ENCODE measurements around the gene MRC1.

Gene MRC1

GRCh38 chr10:17808971-17809841, at the start of gene MRC1:
MRC1 (plus strand) TSS chr10:17809348; CDS start chr10:17809466, 118 bp downstream.
- DNase-seq (ENCODE audit: low spot score), result no peak

DNA sequence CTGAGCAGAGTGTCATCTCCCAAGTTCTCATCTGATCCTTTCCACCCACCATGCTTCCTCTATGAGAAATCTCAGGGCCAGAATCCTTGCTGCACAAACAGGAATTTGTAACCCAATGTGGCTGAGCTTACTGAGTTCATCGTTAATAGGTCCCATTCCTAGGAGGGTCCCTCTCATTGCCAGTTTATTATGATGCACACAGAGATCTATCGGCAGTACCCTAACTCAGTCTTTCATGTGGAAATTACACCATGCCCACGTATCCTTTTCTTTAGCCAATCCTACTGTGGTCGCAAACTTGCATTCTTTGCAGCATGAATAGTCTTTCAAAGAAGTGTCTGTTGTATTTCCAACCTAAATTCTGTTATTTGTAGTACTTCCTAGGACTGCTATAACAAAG, 45.0 kb upstream of the MRC1 start:
- no peak for DNase-seq (ENCODE audit: low spot score)

GRCh38 chr10:17765602-17766001, 43.5 kb upstream of the MRC1 start:
- no peak for DNase-seq (ENCODE audit: low spot score)

DNA sequence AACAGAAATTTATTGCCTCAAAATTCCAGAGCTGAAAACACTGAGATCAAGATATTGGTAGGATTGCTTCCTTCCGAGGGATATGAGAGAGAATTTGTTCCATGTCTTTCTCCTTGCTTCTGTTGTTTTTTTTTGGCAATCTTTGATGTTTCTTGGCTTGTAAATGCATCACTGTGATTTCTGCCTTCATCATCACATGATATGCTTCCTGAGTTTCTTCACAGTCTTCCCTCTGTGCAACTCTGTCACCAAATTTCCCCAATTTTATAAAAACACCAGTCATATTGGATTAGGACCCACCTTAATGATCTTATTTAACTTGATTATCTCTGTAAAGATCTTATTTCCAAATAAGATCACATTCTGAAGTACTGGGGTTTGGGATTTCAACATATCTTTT, 42.4 kb upstream of the MRC1 start:
- DNase-seq (ENCODE audit: low spot score), result no peak

- DNase-seq (ENCODE audit: low spot score), result no peak
Measured at GRCh38 chr10:17768496-17768895, 40.7 kb upstream of the MRC1 start.

DNA sequence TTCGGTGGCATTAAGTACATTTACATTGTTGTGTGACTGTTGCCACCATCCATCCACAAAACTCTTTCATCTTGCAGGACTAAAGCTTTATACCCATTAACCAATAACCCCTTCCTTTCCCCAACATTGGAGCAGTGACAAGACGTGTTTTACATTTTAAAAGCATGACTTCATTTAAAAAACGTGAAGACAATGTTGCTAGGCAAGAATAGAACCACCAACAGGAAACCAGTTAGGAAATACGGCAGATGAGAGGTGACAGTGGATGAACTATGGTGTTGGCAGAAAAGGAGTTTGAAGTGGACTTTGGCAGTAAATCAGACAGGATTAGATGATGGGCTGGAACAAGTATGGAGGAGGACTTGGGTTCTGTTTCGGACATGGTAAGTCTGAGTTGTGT, 40.2 kb upstream of the MRC1 start:
- DNase-seq (ENCODE audit: low spot score), result no peak

- no peak for DNase-seq (ENCODE audit: low spot score)
Measured at GRCh38 chr10:17771017-17771416, 38.1 kb upstream of the MRC1 start.

GRCh38 chr10:17779784-17780183, 29.4 kb upstream of the MRC1 start:
- DNase-seq (ENCODE audit: low spot score), result no peak

DNA sequence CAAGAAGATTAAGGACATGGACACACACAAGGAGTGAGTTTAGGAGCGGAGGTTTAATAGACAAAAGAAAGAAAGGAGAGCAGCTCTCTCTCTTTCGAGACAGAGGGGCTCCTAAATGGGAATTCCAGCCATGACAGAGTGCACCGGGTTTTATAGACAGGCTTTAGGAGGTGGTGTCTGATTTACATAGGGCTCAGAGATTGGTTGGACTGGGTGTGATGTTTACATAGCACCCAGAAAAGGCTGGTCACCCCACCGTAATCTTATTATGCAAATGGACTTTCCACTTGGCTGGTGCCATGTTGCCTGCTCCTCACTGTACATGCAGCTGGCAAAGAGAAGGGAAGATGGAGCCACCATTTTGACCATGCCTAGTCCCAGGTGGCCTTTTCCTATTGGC, 28.4 kb upstream of the MRC1 start:
- no peak for DNase-seq (ENCODE audit: low spot score)

GRCh38 chr10:17781856-17782255, 27.3 kb upstream of the MRC1 start:
- DNase-seq (ENCODE audit: low spot score), result no peak

DNA sequence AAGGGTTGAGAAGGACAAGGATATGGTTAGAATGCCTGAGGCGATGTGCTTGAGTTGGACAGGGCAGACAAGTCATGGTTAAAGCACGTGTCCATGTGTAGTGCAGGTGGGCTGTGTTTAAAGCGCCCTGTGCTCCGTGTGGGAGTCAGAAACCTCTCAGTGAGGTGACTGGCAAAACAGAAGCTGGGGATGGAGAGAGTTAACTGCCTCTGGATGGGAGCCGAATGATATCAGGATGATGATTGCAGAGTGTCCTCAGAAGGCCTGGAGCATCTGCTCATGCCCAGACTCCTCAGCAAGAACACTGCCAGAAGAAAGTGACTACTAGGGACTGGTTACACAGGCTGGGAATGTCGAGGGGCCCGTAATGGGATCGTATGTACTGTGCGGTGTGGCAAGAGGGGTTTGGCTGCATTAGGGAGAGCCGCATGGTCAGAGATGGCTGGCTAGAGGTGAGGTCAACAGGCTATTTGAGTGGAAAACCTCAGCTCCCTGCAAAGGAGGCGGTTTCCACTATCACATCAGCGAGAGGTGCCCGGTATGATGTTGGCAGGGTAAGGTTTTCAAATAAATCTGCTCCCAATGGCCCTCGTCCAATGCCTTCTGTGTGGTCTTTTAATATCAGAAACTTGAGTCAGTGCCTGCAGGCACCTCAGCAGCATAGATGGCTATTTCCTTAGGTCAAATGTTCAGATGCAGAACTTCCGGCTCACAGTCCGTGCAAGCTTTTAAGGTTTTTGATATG, 26.1 kb upstream of the MRC1 start:
- no peak for DNase-seq (ENCODE audit: low spot score)

DNA sequence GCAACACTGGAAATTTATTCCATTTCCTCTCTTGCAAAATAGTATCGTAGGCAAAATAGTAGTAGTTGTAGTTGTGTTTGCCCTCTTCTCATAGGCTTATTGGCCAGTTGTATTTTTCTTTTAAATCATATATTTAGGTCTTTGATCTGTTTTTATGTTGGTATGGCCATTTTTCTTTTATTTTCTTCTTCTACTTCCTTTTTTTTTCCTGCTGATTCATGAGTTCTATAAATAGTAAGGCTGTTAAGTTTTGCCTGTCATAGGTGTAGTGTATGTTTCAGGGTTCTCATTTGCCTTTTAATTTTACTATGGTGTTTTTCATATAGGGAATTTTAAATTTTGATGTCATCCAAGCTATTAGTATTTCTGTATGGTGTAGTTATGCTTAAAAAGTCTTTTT, 25.4 kb upstream of the MRC1 start:
- DNase-seq (ENCODE audit: low spot score), result no peak

DNA sequence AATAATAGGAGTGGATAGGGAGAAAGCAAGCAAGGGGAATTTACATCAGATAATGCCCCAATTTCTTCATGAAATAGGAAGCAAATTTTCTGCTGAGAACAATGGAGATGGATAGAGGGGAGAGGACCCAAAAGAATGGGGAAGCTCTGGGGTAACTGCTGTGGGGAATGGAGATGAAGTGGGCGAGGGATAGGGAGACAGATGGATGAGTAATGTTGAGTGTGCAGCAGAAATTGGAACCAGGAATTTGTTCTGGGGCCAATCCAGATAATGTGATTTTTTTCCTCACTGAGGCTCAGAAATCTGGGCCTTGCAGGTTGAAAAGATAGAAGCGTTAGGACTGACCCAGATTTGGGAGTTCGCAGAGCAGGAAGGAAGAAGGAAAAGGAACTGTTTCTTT, 24.5 kb upstream of the MRC1 start:
- DNase-seq (ENCODE audit: low spot score), result no peak

DNA sequence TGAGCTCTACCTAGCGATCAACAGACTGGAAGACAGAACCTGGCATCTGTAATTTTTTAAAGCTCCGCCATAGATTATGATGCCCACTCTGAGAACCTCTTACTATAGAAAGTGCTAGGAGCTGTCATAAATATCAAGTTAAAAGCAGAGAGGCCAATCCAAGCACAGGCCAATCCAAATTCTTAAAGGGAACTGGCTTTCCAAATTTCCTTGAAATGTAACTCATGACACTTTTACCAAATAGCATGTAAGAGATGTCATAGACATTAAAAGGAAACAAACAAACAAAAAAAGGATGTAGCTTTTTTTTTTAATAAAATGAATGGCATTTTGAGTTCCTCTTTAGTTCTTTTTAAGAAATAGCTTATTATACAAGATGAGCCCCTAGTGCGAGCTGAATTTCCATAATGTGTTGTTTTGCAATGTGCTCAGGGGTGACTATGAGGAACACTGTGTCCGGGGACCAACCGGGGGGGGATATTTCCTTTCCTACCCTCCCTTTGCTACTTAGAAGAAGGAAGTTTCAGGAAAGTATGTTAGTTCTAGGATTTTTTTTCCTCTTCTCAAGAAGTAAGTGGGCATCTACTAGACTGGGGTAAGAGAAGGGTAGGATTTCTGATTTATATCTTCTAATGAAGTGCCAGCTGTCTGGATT, 23.7 kb upstream of the MRC1 start:
- DNase-seq (ENCODE audit: low spot score), result no peak

- no peak for DNase-seq (ENCODE audit: low spot score)
Measured at GRCh38 chr10:17787087-17787961, 21.8 kb upstream of the MRC1 start.

- DNase-seq (ENCODE audit: low spot score), result no peak
Measured at GRCh38 chr10:17788646-17789045, 20.5 kb upstream of the MRC1 start.

- no peak for DNase-seq (ENCODE audit: low spot score)
Measured at GRCh38 chr10:17789396-17789795, 19.8 kb upstream of the MRC1 start.

DNA sequence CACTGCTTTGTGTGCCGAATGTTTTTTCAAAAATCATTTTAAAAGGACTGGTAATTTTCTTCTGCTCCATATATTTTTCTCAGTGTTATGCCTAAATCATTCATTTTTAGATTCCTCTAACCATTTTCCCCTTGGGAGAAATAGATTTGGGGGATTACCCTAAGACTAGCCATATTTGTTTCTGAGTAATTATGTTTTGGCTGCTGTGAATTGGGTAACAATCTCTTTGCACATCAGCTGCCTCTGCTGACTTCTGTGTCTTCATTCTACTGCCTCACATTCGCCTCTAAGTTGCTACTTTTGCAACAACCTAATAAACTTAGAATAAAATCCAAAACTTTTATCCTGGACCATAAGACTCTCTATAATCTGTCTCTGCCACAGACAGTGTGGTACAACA, 18.5 kb upstream of the MRC1 start:
- DNase-seq (ENCODE audit: low spot score), result no peak

- DNase-seq (ENCODE audit: low spot score), result no peak
Measured at GRCh38 chr10:17792991-17793390, 16.2 kb upstream of the MRC1 start.

GRCh38 chr10:17793823-17794644, 15.1 kb upstream of the MRC1 start:
- DNase-seq (ENCODE audit: low spot score), result no peak

- DNase-seq (ENCODE audit: low spot score), result no peak
Measured at GRCh38 chr10:17795083-17795482, 14.1 kb upstream of the MRC1 start.
